Neural progenitor cell (in vitro differentiated cells): ENCODE data around the gene DNAJC3.

Source experiments
- EZH2 ChIP-seq: fragments of 200-600 bp; sonication (generic); IDR thresholded peaks from 2 replicates; pipeline ENCODE4 v1.6.1; 2017; ENCODE audit warnings: antibody characterized with exemption, mild to moderate bottlenecking, moderate library complexity
- EZH2phosphoT487 ChIP-seq: fragments of 200-600 bp; sonication (generic); IDR thresholded peaks from 2 replicates; pipeline ENCODE4 v1.6.1; 2017; ENCODE audit warnings: antibody characterized with exemption
- TF ChIP-seq, protein P1 (sequence below): fragments of 200-600 bp; sonication (generic); IDR thresholded peaks from 2 replicates; pipeline ENCODE4 v1.5.1; 2017; ENCODE audit warnings: antibody characterized with exemption, mild to moderate bottlenecking

DNA sequence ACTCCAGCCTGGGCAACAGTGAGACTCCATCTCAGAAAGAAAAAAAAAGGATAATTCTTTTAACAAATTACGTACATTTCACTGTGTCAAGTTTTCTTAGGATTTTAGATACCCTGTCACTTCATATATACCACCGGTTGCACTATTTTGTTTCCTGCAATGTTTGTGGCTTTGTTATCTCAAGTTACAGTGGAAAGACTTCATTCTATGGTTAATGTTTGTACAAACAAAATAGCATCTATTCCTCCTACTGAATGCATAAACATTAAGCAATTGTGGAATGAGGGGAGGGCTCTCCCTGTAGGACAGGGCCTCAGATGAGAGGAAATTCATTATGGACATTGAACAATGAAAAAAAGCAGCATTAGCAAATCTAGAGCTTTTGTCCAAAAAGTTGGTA is 120.1 kb downstream of the DNAJC3 start:
- TF ChIP-seq, protein P1, sequence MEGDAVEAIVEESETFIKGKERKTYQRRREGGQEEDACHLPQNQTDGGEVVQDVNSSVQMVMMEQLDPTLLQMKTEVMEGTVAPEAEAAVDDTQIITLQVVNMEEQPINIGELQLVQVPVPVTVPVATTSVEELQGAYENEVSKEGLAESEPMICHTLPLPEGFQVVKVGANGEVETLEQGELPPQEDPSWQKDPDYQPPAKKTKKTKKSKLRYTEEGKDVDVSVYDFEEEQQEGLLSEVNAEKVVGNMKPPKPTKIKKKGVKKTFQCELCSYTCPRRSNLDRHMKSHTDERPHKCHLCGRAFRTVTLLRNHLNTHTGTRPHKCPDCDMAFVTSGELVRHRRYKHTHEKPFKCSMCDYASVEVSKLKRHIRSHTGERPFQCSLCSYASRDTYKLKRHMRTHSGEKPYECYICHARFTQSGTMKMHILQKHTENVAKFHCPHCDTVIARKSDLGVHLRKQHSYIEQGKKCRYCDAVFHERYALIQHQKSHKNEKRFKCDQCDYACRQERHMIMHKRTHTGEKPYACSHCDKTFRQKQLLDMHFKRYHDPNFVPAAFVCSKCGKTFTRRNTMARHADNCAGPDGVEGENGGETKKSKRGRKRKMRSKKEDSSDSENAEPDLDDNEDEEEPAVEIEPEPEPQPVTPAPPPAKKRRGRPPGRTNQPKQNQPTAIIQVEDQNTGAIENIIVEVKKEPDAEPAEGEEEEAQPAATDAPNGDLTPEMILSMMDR: no peak
- TF ChIP-seq EZH2: no peak
- TF ChIP-seq EZH2phosphoT487: no peak
